Measurements from ENCODE around the gene LRRC4C.

LRRC4C gene

DNA sequence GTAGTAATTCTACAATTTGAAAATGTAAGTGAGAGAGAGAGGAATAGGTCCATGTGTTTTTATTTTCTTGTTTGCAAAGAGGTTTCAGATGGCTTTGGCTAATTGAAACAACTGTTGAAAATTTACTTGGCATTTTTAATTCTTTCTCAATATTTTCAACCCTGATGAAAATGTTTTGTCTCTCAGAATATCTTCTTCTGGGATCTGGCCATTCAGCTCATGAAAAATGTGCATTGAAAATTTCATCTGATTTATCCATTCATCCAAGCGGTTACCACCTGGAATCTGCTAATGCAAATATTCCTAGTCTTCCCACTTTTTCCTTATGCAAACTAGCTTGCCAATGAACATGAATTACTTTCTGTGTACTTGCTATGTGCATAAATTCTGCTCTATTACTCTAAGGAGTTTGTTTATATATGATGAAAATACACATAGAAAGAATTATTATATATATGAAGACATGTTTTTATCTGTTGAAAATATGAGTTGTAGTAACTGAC lies 621.2 kb downstream of the LRRC4C start:
- DNase-seq: no peak

DNA sequence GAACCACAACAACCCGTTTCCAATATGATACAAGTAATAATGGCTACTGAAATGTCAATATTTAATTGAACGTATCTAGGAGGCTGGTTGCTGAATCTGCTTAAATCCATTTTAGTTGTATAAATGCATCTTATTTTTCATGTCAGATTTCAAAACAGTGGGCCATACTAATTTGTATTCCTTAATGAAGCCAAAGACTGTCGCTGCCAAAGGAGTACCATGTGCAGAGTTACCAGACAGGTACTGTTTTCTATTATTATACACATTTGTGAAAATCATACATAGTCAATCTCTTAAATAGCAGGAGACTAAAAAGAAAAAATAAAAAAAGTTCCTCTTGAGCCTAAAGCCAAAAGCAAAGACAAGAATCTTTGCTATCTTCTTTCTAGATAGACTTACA lies 632.3 kb downstream of the LRRC4C start:
- DNase-seq: no peak

DNA sequence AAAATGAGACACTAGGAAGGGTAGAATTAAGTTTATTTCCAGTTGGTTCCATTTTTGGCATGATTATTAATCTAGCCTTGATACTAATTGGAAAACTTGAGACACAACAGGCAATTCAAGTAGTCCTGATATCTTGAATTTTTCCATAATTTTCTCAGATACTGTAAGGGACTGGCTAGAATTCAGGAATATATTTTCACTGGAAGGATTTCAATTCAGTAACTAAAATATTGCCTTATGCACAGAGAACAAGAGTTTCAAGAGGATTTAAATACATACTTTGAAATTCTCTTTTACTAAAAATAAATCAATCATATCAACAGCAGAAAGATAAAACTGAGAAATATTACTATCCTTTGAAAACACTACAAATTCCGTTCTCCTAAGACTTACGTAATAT lies 632.9 kb downstream of the LRRC4C start:
- no peak for DNase-seq

DNA sequence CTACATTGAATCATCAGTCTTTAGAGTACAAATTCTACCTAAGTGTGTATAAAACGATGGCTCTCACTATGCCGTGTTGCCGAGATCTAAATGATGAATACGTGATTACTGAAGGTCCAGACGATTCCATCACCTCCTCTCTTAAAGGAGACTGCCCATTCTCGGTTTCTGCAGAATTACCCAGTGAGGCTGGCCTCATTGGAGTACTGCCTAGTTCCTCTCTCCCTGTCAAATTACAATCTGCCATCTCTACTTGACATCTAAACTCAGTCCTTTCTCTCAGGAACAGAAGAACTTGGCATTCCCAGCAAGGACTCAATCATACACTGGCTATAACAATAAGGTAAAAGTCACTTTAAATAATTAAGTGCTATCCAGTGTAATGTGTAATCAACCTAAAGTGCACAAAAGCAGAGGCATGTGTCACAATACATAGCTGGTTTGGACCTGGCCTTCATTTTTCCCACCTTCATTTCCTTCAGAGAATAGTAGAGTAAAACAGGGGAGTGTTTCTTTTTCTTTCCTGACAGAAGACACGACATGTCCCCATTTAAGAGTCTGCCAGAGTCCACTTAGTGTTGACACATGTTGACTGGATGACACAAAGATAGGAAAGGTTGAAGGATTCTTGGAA lies 634.1 kb downstream of the LRRC4C start:
- peak; percentile 2 for DNase-seq

DNA sequence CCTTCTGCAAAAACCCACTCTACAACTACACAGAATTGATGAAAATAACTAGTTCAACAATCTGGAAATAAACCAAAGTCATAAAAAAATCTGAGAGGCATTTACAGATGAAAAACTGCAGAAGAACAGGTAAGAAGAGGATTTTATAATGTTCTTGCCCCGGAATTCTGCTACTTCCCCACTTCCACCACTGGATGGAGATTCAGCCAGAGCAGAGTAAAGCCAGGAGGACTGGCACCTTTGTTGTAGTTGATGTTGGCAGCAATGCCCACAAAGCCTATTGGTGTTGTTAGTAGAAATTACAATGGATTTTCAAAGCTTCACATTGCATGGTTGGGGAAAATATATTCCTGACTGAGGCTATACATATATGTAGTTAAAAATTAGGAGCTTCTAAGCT lies 640.2 kb downstream of the LRRC4C start:
- no peak for DNase-seq

DNA sequence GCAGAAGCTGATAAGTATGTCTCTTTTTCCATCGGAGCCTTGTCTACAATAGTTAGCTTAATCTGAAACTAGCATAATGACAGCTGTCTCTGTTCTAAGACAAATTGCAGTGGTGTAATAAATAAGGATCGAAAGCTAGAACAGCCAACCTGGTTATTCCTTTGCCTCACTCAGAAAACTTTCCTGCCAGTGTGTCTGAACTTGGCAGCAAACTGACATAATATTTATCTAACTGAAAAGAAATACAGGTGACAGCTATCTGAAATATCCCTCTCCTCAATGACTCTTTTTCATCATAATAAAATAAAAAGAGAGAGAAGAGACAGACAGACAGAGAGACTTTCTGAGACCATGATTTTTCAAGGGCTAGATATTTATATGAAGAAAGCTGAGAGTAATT lies 642.5 kb downstream of the LRRC4C start:
- DNase-seq: no peak

DNA sequence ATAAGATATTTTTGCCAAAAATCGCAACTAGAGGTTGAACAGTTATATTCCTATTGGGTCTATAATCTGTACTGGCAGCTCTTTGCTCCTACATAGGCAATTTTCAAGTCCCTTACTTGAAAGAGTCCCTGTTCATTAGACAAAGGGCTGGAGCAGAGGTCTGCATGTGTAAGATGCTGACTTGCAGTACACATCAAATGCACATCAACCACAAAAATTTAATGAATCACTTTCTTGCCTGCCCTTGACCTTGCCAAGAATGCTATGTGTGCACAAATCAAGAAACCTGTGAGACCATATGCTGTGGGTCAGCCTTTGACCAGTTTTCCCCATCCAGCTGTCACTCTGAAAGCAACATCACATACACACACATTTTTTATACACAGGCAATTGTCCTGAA lies 661.5 kb downstream of the LRRC4C start:
- DNase-seq: peak; percentile 19

DNA sequence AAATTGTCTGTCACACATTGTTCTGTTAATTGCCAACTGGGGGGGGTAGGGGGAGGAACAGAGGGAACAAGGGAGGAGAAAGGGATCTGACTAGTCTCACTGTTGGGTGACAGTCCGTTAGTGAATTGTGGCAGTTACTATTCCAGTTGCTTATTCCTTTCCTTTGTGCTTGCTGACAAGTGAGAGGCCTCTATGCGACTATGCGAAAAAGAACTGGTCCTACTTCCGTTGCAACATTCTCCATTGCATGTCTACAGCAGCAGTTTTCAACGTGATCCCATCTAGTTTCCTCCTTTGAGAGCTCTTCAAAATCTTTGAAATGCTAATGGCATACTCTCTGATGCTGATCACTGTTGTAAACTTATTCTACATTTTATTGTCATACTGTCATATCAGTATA lies 672.2 kb downstream of the LRRC4C start:
- DNase-seq: no peak

DNA sequence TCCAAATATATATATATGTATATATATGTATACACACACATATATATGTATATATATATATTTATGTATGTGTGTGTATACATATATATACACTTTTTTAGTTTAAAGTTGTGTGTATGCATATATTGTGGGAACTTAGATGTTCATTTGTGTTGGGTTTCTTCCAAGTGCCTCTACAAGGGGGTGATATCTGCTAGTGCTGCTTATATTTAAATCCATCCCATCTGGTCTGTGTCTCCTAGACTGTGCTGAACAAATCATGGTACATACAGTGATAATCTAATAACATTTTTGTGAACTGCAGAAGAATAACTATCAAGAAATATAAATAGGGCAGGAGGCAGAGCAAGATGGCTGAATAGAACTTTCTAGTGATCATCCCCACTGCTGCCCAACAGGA lies 696.4 kb downstream of the LRRC4C start:
- no peak for DNase-seq

DNA sequence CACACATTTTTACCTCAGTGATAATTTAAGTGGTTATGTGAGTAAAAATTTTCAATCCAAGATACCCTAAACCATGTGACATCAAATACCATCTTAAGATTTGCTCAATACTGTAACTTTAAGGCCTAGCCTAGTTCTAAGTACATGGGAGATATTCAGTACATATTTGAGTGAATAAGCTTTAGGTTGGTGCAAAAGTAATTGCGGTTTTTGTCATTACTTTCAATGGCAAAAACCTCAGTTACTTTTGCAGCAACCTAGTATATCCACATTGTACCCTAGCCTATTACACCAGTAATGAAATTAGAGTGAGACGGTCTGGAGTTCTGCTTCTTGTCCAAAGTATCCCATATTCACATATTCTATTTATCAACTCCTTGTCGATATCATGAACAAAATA lies 700.1 kb downstream of the LRRC4C start:
- DNase-seq: no peak

DNA sequence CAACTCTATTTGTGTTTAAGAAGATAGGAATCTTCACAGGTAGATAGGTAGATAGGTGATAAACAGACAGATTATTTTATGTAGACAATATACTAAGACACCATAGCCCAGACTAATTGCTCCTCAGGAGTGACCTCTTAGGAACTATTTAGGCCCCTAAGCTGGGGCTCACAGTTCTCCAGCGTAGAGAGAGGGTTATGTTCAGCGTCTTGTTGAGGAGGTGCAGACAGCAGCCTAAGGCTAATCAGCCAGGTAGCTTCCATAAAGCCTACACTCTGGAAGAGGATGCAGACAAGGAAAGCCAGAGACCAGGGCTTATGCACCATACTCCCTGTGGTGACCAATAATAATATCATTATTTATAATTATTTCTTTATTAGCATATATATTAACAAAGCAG lies 705.2 kb downstream of the LRRC4C start:
- no peak for DNase-seq

DNA sequence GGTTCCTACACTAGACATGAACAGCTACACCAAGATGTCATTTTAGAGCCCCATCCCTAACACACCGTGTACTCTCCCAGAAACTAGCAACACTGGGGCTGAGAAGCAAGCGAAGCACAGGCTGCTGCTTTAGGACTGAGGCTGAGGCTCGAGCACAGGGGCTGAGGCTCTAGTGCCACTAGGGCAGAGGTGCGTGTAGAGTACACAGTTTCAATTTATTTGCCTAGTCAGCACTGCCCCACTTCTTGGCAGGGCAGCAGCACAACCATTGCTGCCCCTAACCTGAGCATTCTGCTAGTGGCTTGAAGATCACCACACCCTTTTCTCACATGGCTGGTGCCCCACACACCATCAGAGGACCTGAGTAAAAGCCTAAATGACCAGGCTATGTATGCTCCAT lies 713.2 kb downstream of the LRRC4C start:
- DNase-seq: no peak

DNA sequence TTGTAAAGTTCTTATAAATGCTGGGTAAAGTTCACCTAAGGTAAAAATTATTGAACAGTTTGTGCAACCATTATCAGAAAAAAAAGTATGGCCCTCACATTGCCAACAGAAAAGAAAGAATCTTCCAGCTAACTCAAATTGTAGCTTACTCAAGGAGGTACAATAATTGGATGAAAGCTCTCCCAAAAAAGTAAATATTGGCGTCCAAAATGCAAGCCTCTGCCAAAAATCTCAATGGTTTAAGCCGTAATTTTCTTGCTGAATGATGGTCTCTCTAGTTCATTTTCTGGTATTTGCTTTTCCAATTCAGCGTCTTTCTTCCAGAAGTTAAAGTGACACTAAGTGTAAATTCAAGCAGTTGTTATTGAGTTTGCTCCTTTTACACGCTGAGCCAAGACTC lies 727.3 kb downstream of the LRRC4C start:
- peak; percentile 50 for DNase-seq

DNA sequence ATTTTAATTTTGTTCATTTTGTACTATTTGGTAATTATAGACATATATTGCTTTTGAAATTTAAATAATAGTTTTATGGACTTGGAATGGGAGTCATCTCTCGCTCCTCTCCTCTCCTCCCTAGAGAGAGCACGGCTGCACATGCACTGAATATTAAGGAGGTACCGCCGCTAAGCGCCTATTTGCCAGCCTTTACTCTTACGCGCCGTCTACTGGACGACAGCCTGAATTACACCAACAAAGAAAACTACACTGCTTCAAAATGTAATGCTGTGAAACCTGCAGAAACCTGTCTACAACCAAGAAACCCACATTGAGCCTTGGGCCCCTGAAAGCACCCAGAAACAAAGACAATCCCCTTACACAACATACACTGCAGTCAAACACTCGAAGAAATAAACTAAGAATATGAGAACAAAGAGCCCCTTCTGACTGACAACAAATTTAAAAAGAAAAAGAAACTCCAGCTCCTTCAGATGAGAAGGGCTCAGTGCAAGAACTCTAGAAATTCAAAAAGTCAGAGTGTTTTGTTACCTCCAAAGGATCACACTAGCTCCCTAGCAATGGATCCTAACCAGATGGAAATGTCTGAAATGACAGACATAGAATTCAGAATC lies 737.2 kb downstream of the LRRC4C start:
- no peak for DNase-seq

DNA sequence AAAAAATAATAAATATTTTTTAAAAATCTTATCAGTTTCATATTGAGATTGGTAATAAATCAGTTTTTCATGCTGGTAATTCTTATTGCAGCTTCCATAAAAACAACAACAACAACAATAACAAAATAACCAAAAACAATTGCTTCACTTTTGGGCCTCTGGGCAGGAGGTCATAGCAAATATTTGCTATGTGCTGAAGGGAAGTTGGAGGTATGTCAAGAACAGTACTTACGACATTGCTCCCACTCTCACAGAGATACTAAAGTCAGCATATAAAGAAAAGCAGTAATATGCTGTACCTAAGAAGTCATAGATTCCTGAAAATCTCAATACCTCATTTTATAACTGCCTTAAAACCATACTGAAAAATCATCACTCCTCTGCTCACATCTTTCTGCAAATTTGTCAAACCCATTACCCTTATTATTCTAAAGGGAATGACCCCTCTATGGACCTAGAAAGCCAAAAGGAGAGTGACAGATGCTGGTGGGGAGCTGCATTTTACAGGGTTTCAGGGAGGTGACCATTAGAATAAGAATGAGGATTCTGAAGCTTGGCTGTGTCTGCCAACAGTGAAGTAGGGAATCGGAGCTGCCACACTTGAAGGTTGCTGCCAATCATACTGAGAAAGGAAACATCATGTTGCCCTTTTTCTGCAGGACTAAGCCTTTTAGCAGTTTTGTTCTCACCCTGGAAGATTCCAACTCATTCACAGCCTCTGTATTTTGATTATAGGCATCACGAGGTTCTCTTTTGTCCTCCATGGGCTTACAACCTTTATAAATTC lies 742.9 kb downstream of the LRRC4C start:
- no peak for DNase-seq

DNA sequence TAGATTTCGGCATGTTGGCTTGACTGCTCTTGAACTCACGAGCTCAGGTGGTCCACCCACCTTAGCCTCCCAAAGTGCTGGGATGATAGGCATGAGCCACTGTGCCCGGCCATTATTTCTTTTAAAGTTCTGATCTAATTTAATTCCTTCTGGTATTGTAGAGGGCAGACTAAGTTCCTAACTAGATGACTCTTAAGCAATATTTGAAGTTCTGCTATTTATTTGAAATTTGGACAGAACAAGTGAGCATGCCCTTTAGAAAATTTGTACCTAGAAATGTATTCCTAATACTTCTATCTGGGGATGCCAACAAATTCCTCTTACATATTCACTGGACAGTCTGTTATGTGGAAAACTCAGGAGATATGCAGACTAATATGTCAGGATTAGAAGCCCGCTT lies 746.4 kb downstream of the LRRC4C start:
- DNase-seq: no peak

DNA sequence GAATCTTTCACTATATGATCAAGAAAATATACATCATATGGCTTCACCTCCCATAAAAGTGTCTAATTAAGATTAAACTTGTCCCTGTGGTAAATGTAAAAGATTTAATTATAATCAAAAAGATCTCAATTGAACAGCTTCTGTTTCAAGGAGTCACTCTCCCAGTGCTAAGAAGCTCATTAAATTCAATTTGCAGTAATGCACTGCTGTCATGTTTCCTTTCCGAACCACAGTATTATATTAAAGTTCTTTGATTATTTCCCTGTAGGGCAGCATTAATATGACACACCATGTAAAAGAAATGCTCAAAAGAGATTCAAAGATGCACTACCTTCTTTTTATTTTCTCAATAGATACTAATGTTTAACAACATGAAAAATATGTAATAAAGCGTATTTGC lies 758.4 kb downstream of the LRRC4C start:
- no peak for DNase-seq

DNA sequence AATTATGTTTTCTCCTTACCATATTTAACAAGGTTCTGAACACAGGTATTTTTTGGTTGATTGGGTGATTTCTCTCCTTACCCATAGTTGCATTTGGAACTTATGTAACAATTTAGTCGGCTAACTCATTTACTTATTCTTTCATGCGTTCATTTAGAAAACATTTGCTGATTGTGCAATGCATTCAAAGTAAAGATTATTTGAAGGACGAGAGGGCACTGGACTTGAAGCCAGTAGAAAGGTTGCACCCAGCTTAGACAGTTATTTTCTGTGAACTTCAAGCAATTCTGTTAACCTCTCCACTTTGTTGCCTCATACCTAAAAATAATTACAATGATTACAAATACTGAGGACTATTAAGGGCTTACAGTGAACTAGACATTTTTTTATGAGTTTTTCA lies 769.6 kb downstream of the LRRC4C start:
- DNase-seq: no peak

DNA sequence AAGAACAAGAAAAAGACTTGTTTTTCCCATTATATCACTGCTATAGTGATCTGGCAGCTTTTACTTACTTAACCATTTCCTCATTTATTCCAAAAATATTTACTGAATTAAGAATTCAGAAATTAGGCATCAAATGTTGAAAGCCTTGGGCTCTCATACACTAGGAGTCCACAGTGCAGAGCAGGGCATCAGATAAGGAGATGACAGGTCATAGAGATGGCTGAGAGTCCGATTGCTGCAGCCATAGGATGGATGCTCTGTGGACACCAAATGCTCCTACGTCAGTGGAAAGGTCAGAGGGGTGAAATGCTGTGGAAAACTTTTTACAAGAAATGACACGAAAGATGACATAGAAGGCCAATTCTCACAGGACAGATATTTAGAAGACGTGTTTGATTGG lies 771.1 kb downstream of the LRRC4C start:
- DNase-seq: no peak

DNA sequence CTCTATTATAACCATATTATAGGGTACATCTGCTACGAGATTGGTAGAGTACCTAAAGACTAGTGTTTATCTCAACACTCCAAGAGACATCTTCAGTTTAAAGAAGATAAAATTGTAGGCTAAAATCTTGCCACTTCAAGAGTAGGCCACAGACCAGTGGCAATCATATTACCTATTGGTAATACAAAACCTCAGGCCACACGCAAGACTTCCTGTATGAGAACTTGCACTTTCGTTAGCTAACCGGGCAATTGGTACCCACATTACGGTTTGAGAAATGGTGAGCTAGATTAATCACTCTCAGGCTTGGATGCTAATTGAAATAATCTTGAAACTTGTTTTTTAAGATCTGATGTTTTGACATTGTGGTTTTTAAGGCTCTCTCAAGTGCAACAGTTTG lies 772.7 kb downstream of the LRRC4C start:
- DNase-seq: no peak

DNA sequence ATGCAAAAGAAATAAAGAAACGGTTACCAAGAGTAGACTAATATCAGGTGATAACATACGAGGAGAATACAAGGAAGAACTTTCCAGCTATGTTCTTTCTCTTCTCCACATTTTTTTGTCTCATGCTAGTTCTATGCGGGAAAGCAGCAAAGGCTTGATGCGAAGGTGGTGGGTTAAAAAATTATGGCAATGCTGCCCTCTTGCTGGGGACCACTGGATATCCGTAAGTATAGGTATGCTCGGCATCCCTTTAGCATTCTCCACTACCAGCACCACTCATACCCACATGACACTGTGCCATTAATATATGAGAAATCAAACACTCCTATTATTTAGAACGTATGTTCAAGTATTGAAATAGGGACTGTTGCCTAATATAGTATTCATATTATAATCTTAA lies 776.4 kb downstream of the LRRC4C start:
- DNase-seq: no peak

DNA sequence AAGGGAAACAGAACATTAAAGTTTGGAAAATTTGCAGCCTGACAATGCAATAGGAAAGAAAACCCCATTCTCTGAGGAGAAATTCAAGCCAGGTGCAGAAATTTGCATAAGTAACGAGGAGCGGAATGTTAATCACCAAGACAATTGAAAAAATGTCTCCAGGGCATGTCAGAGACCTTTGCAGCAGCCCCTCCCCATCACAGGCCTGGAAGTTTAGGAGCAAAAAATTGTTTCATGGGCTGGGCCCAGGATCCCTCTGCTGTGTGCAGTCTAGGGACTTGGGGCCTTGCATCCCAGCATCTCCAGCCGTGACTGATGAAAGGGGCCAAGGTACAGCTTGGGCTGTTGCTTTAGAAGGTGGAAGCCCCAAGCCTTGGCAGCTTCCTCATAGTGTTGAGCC lies 780.2 kb downstream of the LRRC4C start:
- no peak for DNase-seq

DNA sequence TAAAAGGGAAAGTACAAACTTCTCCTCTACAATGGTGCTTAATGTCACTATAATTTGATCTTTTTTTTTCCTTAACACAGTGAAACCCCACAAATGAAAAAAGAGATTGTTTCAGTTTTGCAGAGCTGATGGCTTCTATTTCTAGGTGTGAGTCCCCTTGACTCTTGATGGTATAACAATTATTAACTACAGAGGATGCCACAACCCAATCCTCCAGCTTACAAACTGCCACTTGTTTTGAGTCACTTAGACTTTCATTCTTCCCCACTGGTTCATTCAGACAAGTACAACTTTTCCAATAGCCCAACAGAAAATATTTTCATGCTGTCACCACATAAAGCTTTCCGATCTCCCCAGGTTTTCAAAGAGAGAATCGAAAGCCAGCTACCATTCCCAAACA lies 812.2 kb downstream of the LRRC4C start:
- DNase-seq: no peak

DNA sequence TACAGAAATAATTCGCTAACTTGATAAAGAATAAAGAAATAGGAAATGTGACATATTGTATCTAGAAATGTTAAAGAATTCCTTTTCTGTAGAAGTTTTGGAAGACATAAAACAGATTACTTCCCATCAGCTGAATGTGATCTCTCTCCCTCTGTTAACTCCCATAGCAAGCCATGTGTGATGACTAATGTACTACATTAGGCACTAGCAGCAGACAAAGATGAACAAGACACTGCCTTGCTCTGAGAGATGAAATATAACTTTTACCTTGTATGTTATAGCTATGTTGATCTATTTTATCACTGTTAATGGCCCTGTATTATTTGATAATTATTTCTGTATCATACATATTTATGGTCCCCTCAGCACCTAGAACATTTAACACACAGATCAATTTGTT lies 817.2 kb downstream of the LRRC4C start:
- DNase-seq: no peak

Measured in eye (tissue), 1 donor.